H1 (cell line): ENCODE data around the gene CHI3L1. TPM values are rescaled to one million over a fixed set of nuclear protein-coding genes. Genes with fewer than 3 reads are reported as not detected.

Experiments
- BCL11A ChIP-seq, 2 experiments: IDR thresholded peaks; one replicate each; pipeline ENCODE4 v1.6.1; 2011; ENCODE audit warnings: low read depth in 2 of 2, low read length in 2 of 2, mild to moderate bottlenecking in 2 of 2
- BRCA1 ChIP-seq: IDR thresholded peaks from 2 replicates; pipeline ENCODE4 v1.6.1; 2012; ENCODE audit warnings: low read depth, low read length, improper control_type of control experiment
- CBX5 ChIP-seq: fragments of 300-800, 300-1000 bp; sonication (generic); IDR thresholded peaks from 2 replicates; pipeline ENCODE4 v1.7.1; 2016; ENCODE audit warnings: antibody characterized with exemption, low read length, low read depth
- EP300 ChIP-seq, 2 experiments: IDR thresholded peaks; 1 replicate in 1 of 2; 2 replicates in 1 of 2; pipeline ENCODE4 v1.6.1; 2011 to 2012; ENCODE audit warnings: low read depth in 2 of 2, low read length in 2 of 2, mild to moderate bottlenecking in 2 of 2, borderline replicate concordance in 1 of 2, inconsistent platforms in 1 of 2, moderate library complexity in 1 of 2
- GABPA ChIP-seq: IDR thresholded peaks from 2 replicates; pipeline ENCODE4 v1.6.1; 2011; ENCODE audit warnings: mild to moderate bottlenecking, low read length, moderate library complexity, borderline replicate concordance; ENCODE audit not compliant: insufficient read depth
- USF2 ChIP-seq: IDR thresholded peaks from 2 replicates; pipeline ENCODE4 v1.6.1; 2011; ENCODE audit warnings: low read length, improper control_type of control experiment
- ZNF274 ChIP-seq: IDR thresholded peaks from 2 replicates; pipeline ENCODE4 v1.7.0; 2012; ENCODE audit warnings: low read length, borderline replicate concordance; ENCODE audit errors: extremely low read depth
- polyA plus RNA-seq, 7 experiments: library from polyadenylated mRNA; depleted of rRNA in 3 of 7; stranded (reverse) in 5 of 7; unstranded in 2 of 7; fragments of >200 nt in 5 of 7; fragments of 200-250 nt in 2 of 7; gene quantifications; 1 replicate in 5 of 7; 2 replicates in 1 of 7; 4 replicates in 1 of 7; pipeline versions ENCODE4 v1.2.1 to v1.2.3, GENCODE V29; 2011 to 2013; ENCODE audit warnings: missing spikeins in 2 of 7, mixed read lengths in 2 of 7
- total RNA-seq: library from RNA; stranded (reverse); fragmentation: NEBNext Ultra II Directional; extraction: Animal tissue kit (Norgen Biotek cat#: 25700); gene quantifications from 2 replicates; pipeline ENCODE4 v1.2.1, GENCODE V29; 2021

Gene CHI3L1
- total and polyA plus RNA-seq, 2 of the 8 experiments (the other 6 are each of a cell fraction or from before 2014, with no cell fraction given): 1.0 TPM; not detected in 1

GRCh38 chr1:203202431-203203245 is 16.1 kb upstream of the CHI3L1 start (continued):
- no peak for TF ChIP-seq CBX5
- TF ChIP-seq ZNF274: no peak
- TF ChIP-seq EP300 (IDR thresholded peaks at IDR 0.05; ENCODE audit: borderline replicate concordance in 1 of 2, low read depth in 2 of 2, low read length in 2 of 2): no peak
- TF ChIP-seq GABPA: no peak
- no peak for TF ChIP-seq BRCA1
- TF ChIP-seq USF2: no peak
- no peak for TF ChIP-seq BCL11A (IDR thresholded peaks at IDR 0.05; ENCODE audit: low read depth in 2 of 2, low read length in 2 of 2)
